ENCODE data around the gene GPT2. TPM values are rescaled to one million over a fixed set of nuclear protein-coding genes. Genes with fewer than 3 reads are reported as not detected.

Gene GPT2
- total RNA-seq, 2 donors from 2014 or later = 28.8 to 45.3 TPM

GRCh38 chr16:46961373-46962353 is 77.5 kb downstream of the GPT2 start:
- Histone ChIP-seq H3K27ac (no peak overlapping the region), H3K9me3 (no peaks in the 10 kb centered on the region), H3K4me1 (no peaks in the 10 kb centered on the region), H3K27me3 (no peaks in the 10 kb centered on the region), H3K9ac (ENCODE audit: low read depth in 2 of 2, low read length in 2 of 2) (no peak overlapping the region), H3K4me3 (no peak overlapping the region), H3K36me3 (peaks cover 29% of the 10 kb centered on the region)
- intact Hi-C loops (cut with DNase I) = no loop called here
- DNase-seq = no peak
- no peak for TF ChIP-seq CTCF (IDR thresholded peaks at IDR 0.05)

- Histone ChIP-seq H3K27me3 (no peaks in the 10 kb centered on the region), H3K9me3 (no peaks in the 10 kb centered on the region), H3K27ac (no peak overlapping the region), H3K36me3 (peaks cover 39% of the 10 kb centered on the region), H3K9ac (ENCODE audit: low read depth in 2 of 2, low read length in 2 of 2) (no peak overlapping the region), H3K4me3 (no peak overlapping the region), H3K4me1 (no peaks in the 10 kb centered on the region)
- DNase-seq = no peak
- TF ChIP-seq CTCF (IDR thresholded peaks at IDR 0.05) = no peak
- intact Hi-C loops (cut with DNase I) = no loop called here
These were observed 78.5 kb downstream of the GPT2 start for GRCh38 chr16:46962629-46963028.

GRCh38 chr16:46968063-46968435 is 83.9 kb downstream of the GPT2 start:
- DNase-seq = no peak
- H3K4me1 ChIP-seq = no peaks in the 10 kb centered on the region
- peaks cover 44% of the 10 kb centered on the region for H3K36me3 ChIP-seq
- no peak overlapping the region for H3K4me3 ChIP-seq
- no peak for TF ChIP-seq CTCF (IDR thresholded peaks at IDR 0.05)
- no peak overlapping the region for H3K27ac ChIP-seq
- no peaks in the 10 kb centered on the region for H3K9me3 ChIP-seq
- no peaks in the 10 kb centered on the region for H3K27me3 ChIP-seq
- intact Hi-C loops (cut with DNase I) = no loop called here
- H3K9ac ChIP-seq (ENCODE audit: low read depth in 2 of 2, low read length in 2 of 2) = no peak overlapping the region

- DNase-seq = no peak
- no peak overlapping the region for H3K4me3 ChIP-seq
- H3K27ac ChIP-seq = no peak overlapping the region
- no peaks in the 10 kb centered on the region for H3K9me3 ChIP-seq
- peaks cover 31% of the 10 kb centered on the region for H3K36me3 ChIP-seq
- H3K9ac ChIP-seq (ENCODE audit: low read depth in 2 of 2, low read length in 2 of 2) = no peak overlapping the region
- H3K4me1 ChIP-seq = no peaks in the 10 kb centered on the region
- TF ChIP-seq CTCF (IDR thresholded peaks at IDR 0.05) = no peak
- no peaks in the 10 kb centered on the region for H3K27me3 ChIP-seq
- intact Hi-C loops (cut with DNase I) = no loop called here
These were observed 85.9 kb downstream of the GPT2 start for GRCh38 chr16:46970089-46970488.

- no peak overlapping the region for H3K9ac ChIP-seq (ENCODE audit: low read depth in 2 of 2, low read length in 2 of 2)
- no peaks in the 10 kb centered on the region for H3K9me3 ChIP-seq
- H3K27me3 ChIP-seq = no peaks in the 10 kb centered on the region
- H3K27ac ChIP-seq = no peak overlapping the region
- peaks cover 31% of the 10 kb centered on the region for H3K36me3 ChIP-seq
- intact Hi-C loops (cut with DNase I) = no loop called here
- no peak overlapping the region for H3K4me3 ChIP-seq
- no peak for TF ChIP-seq CTCF (IDR thresholded peaks at IDR 0.05)
- no peak for DNase-seq
- no peaks in the 10 kb centered on the region for H3K4me1 ChIP-seq
These were observed 87.1 kb downstream of the GPT2 start for GRCh38 chr16:46971271-46971670.
